HL-60 (cell line): ENCODE results near the gene VPS36.
"Not testable (repeated sequence)": the region's sequence is repeated elsewhere in the genome, so short reads cannot be mapped to it uniquely, and the experiment has no call there.

Experiments
- CTCF ChIP-seq: IDR thresholded peaks from one replicate; pipeline ENCODE4 v1.5.1; 2011; ENCODE audit warnings: low read length, control low read depth, inconsistent platforms; ENCODE audit not compliant: insufficient read depth
- GABPA ChIP-seq: IDR thresholded peaks from 2 replicates; pipeline ENCODE4 v1.6.1; 2012; ENCODE audit warnings: low read depth
- POLR2AphosphoS5 ChIP-seq: IDR thresholded peaks from 2 replicates; pipeline ENCODE4 v1.6.1; 2012; ENCODE audit warnings: low read depth
- REST ChIP-seq: IDR thresholded peaks from 2 replicates; pipeline ENCODE4 v1.6.1; 2012; ENCODE audit warnings: low read depth; ENCODE audit not compliant: insufficient replicate concordance

DNA sequence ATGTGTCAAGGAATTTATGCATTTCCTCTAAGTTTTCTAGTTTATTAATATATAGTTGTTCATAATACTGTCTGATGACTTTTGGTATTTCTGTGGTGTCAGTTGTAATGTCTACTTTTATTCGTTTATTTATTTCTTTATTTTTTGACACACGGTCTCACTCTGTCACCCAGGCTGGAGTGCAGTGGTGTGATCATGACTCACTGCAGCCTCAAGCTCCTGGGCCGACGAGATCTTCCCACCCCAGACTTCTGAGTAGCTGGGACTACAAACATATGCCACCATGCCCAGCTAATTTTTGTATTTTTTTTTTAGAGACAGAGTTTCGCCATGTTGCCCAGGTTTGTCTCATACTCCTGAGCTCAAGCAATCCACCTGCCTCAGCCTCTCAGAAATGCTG, 43.8 kb upstream of the VPS36 start:
- TF ChIP-seq CTCF, POLR2AphosphoS5, GABPA, REST: not testable (repeated sequence)
